Neural crest cell (in vitro differentiated cells): Measurements from ENCODE around the gene EYS. TPM values are rescaled to one million over a fixed set of nuclear protein-coding genes. Genes with fewer than 3 reads are reported as not detected.

Source experiments
- DNase-seq: peaks from one replicate; pipeline ENCODE4 v3.0.0; 2021; ENCODE audit warnings: low read depth, mixed read lengths, low spot score
- H3K27ac Mint-ChIP-seq: one replicate; pipeline ENCODE4 v1.8.0; 2021; ENCODE audit warnings: mild to moderate bottlenecking, mixed read lengths; ENCODE audit not compliant: unreplicated experiment
- H3K27me3 Mint-ChIP-seq: 2 replicates; pipeline ENCODE4 v1.8.0; 2021; ENCODE audit warnings: low read depth, mild to moderate bottlenecking, mixed read lengths
- H3K36me3 Mint-ChIP-seq: 2 replicates; pipeline ENCODE4 v1.8.0; 2021; ENCODE audit warnings: low read depth, mild to moderate bottlenecking, mixed read lengths
- H3K4me1 Mint-ChIP-seq: 2 replicates; pipeline ENCODE4 v1.8.0; 2021; ENCODE audit warnings: mixed read lengths
- H3K4me3 Mint-ChIP-seq: one replicate; pipeline ENCODE4 v1.8.0; 2021; ENCODE audit warnings: mild to moderate bottlenecking, mixed read lengths
- H3K9me3 Mint-ChIP-seq: 2 replicates; pipeline ENCODE4 v1.8.0; 2021; ENCODE audit warnings: mixed read lengths
- total RNA-seq: library from RNA; stranded (reverse); gene quantifications from 2 replicates; pipeline ENCODE4 v1.2.1, GENCODE V29; 2021
- TF ChIP-seq, protein P1 (sequence below): fragments of 200-600 bp; sonication (generic); conservative IDR thresholded peaks from 2 replicates; pipeline ENCODE4 v1.5.0; 2021; ENCODE audit warnings: antibody characterized with exemption, mild to moderate bottlenecking

EYS gene
- total RNA-seq, 1 donor from 2014 or later, result 0.40 TPM

DNA sequence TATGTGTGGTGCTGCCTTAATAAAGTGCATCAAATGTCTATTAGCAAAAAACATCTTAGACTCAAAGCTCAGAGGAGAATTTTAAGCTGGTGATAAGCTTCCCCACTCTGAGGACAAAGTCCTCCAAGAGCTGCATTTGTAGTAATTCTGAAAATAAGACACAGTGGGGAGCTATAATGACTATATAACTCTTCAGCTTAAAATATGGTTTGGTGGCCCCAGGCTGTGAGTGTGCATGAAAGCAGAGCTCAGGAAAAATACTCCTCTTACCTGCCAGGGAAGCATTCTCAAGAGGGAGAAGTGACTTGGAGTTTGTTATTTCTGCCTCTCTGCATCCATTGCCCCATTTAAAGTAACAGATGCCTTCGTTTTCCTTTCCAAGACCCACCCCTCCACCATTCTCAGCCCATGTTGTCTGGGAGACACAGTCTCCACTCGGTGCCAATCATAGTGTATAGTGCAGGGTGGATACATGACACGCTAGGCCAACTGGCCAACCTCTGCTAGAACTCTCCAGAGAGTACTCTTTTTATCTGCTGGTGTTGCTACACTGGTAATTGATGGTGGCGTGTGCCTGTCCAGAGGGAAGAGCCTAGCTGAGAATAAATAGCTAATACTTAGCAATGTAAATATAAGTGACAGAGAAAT, 1842.2 kb downstream of the EYS start:
- Mint-ChIP-seq H3K36me3 (no peaks in the 10 kb centered on the region), H3K4me3 (no peak overlapping the region), H3K4me1 (no peaks in the 10 kb centered on the region), H3K27me3 (no peaks in the 10 kb centered on the region), H3K9me3 (no peaks in the 10 kb centered on the region), H3K27ac (no peak overlapping the region)
- TF ChIP-seq, protein P1, sequence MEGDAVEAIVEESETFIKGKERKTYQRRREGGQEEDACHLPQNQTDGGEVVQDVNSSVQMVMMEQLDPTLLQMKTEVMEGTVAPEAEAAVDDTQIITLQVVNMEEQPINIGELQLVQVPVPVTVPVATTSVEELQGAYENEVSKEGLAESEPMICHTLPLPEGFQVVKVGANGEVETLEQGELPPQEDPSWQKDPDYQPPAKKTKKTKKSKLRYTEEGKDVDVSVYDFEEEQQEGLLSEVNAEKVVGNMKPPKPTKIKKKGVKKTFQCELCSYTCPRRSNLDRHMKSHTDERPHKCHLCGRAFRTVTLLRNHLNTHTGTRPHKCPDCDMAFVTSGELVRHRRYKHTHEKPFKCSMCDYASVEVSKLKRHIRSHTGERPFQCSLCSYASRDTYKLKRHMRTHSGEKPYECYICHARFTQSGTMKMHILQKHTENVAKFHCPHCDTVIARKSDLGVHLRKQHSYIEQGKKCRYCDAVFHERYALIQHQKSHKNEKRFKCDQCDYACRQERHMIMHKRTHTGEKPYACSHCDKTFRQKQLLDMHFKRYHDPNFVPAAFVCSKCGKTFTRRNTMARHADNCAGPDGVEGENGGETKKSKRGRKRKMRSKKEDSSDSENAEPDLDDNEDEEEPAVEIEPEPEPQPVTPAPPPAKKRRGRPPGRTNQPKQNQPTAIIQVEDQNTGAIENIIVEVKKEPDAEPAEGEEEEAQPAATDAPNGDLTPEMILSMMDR, result no peak
- DNase-seq, result no peak

GRCh38 chr6:63864061-63864460, 1843.0 kb downstream of the EYS start:
- Mint-ChIP-seq H3K27ac (no peak overlapping the region), H3K27me3 (no peaks in the 10 kb centered on the region), H3K4me3 (no peak overlapping the region), H3K36me3 (no peaks in the 10 kb centered on the region), H3K4me1 (no peaks in the 10 kb centered on the region), H3K9me3 (no peaks in the 10 kb centered on the region)
- no peak for DNase-seq
- TF ChIP-seq, protein P1, result no peak

- Mint-ChIP-seq H3K36me3 (no peaks in the 10 kb centered on the region), H3K4me3 (no peak overlapping the region), H3K4me1 (no peaks in the 10 kb centered on the region), H3K27me3 (no peaks in the 10 kb centered on the region), H3K27ac (no peak overlapping the region), H3K9me3 (no peaks in the 10 kb centered on the region)
- TF ChIP-seq, protein P1, result no peak
- DNase-seq, result no peak
Measured at GRCh38 chr6:63862486-63863198, 1844.4 kb downstream of the EYS start.

- DNase-seq, result no peak
- TF ChIP-seq, protein P1, result no peak
- no peak overlapping the region for H3K4me3 Mint-ChIP-seq
- H3K27ac Mint-ChIP-seq, result no peak overlapping the region
- H3K4me1 Mint-ChIP-seq, result no peaks in the 10 kb centered on the region
- no peaks in the 10 kb centered on the region for H3K9me3 Mint-ChIP-seq
- no peaks in the 10 kb centered on the region for H3K36me3 Mint-ChIP-seq
- H3K27me3 Mint-ChIP-seq, result no peaks in the 10 kb centered on the region
Measured at GRCh38 chr6:63859528-63859927, 1847.5 kb downstream of the EYS start.

DNA sequence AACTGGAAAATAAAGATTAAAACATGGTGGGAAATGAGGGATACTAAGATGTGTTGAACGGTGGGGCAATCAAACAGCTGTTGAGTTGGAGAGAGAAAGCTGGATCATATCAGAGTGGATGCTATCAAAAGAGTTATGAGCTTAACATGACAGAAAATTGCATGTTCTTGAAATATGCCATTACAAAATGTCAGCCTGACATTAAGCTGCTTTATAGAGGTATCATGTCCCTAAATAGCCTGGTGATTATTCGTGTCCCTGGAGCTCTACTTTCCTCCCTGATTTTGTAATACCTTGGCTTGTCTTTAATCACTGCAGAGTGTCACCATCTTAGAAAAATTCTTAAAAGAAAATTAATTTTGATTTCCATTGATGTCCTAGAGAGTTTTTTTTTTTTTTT, 1848.3 kb downstream of the EYS start:
- TF ChIP-seq, protein P1, result no peak
- Mint-ChIP-seq H3K36me3 (no peaks in the 10 kb centered on the region), H3K4me3 (no peak overlapping the region), H3K9me3 (no peaks in the 10 kb centered on the region), H3K27ac (no peak overlapping the region), H3K4me1 (no peaks in the 10 kb centered on the region), H3K27me3 (no peaks in the 10 kb centered on the region)
- DNase-seq, result no peak
